NT2/D1 (cell line): Measurements from ENCODE around the gene HUS1B.

Experiments used
- DNase-seq: peaks from one replicate; pipeline ENCODE4 v3.0.0-alpha.2; 2011; ENCODE audit warnings: low read depth, low spot score
- H3K27me3 ChIP-seq: 2 replicates; pipeline ENCODE4 v1.6.0; 2011; ENCODE audit warnings: mild to moderate bottlenecking; ENCODE audit not compliant: insufficient read length, insufficient read depth
- H3K36me3 ChIP-seq: 2 replicates; pipeline ENCODE4 v1.6.1; 2011; ENCODE audit warnings: mild to moderate bottlenecking, low read length, mixed read lengths; ENCODE audit not compliant: insufficient read depth, insufficient read length
- H3K4me1 ChIP-seq: 2 replicates; pipeline ENCODE4 v1.5.1; 2011; ENCODE audit not compliant: insufficient read depth, insufficient read length
- H3K4me3 ChIP-seq: 2 replicates; pipeline ENCODE4 v1.5.1; 2011; ENCODE audit warnings: low read depth; ENCODE audit not compliant: insufficient read length
- H3K9ac ChIP-seq: 2 replicates; pipeline ENCODE4 v1.6.0; 2011; ENCODE audit warnings: low read depth; ENCODE audit not compliant: insufficient read length
- H3K9me3 ChIP-seq: 2 replicates; pipeline ENCODE4 v1.5.1; 2011; ENCODE audit warnings: mild to moderate bottlenecking, low read length; ENCODE audit not compliant: insufficient read depth
- SUZ12 ChIP-seq: IDR thresholded peaks from 2 replicates; pipeline ENCODE4 v1.6.1; 2011; ENCODE audit not compliant: insufficient read length, insufficient read depth; ENCODE audit errors: extremely low read depth
- YY1 ChIP-seq: IDR thresholded peaks from 2 replicates; pipeline ENCODE4 v1.6.1; 2011; ENCODE audit not compliant: insufficient read length, insufficient read depth
- ZNF274 ChIP-seq: IDR thresholded peaks from 2 replicates; pipeline ENCODE4 v1.6.1; 2011; ENCODE audit warnings: mild to moderate bottlenecking, low read depth, low read length

The HUS1B gene

DNA sequence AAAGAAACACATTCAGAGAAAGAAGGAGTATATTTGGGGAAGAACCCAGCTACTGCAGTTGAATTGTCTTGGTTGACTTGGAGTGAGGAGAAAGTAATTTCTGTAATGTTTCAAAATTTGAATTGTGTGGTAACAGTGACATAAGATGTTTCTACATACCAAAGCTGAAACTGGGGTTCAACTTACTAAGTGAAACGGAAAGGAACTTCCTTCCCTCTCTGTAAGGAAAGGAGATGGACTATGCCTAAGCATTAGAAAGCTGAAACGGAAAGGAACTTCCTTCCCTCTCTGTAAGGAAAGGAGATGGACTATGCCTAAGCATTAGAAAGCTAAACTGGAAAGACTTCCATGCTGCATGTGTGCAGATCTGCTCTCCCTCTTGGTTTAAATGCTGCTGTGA, 46.0 kb downstream of the HUS1B start:
- H3K9me3 ChIP-seq: no peaks in the 10 kb centered on the region
- no peaks in the 10 kb centered on the region for H3K27me3 ChIP-seq
- no peaks in the 10 kb centered on the region for H3K4me1 ChIP-seq
- H3K9ac ChIP-seq: no peak overlapping the region
- TF ChIP-seq SUZ12: no peak
- TF ChIP-seq YY1: no peak
- H3K4me3 ChIP-seq: no peak overlapping the region
- no peak for DNase-seq
- H3K36me3 ChIP-seq: peaks cover 15% of the 10 kb centered on the region

DNA sequence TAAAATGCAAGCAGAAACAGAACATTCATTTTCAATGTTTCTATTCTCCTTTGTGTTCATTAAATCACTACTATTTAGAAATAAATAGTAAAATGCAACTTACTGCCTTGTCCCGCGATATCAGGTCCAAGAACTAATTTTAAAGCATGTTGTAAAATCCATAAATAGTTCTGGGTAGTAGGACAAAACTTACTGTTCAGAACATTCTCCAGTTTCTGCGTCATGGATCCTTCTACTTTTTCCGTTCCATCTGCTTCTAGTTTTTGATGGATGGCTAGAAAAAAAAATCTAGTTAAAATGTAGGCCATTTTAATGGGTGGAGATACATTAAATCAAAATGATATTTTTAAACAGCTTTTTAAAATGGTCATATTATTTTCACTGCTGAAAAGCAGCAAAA, 47.0 kb downstream of the HUS1B start:
- Histone ChIP-seq H3K27me3 (no peaks in the 10 kb centered on the region), H3K4me3 (no peak overlapping the region), H3K9me3 (no peaks in the 10 kb centered on the region), H3K36me3 (peaks cover 12% of the 10 kb centered on the region), H3K4me1 (no peaks in the 10 kb centered on the region), H3K9ac (no peak overlapping the region)
- DNase-seq: no peak
- TF ChIP-seq YY1 (no peak), SUZ12 (no peak), ZNF274 (no peak)

DNA sequence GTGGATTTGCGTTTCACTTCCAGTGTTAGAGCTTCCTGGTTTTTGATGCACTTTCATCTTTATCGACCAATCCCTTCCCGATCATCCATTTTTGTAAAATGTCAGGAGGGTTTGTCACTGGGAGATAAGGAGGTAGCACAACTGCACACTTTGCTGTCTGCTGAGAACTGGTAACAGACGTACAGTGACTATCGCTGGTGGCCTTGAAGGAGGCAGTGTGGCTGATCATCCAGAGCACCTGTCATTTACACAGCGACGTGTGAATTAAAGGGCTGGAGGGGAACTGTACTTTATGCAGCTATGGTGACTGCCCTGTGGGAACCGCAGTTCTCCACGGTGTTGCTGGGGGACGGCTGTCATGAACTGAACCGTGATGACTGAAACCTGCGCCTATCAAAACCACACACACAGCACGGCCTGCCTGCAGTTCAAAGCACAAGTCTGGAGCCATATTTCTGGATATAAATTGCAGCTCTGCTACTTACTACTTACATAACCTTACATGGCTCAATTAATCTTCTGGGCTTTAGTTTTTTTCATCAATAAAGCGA, 50.0 kb downstream of the HUS1B start:
- TF ChIP-seq ZNF274: no peak
- no peak for TF ChIP-seq YY1
- no peak for TF ChIP-seq SUZ12
- Histone ChIP-seq H3K36me3 (peaks cover 15% of the 10 kb centered on the region), H3K4me3 (no peak overlapping the region), H3K4me1 (no peaks in the 10 kb centered on the region), H3K27me3 (no peaks in the 10 kb centered on the region), H3K9me3 (no peaks in the 10 kb centered on the region), H3K9ac (no peak overlapping the region)
- no peak for DNase-seq
